Mesothelial cell of epicardium (in vitro differentiated cells): ENCODE measurements around the gene MGAT4A. TPM values are rescaled to one million over a fixed set of nuclear protein-coding genes. Genes with fewer than 3 reads are reported as not detected.

Experiments
- DNase-seq, 2 experiments: peaks; one replicate each; pipeline ENCODE4 v3.0.0; 2021; ENCODE audit warnings: low spot score in 2 of 2; ENCODE audit not compliant: unreplicated experiment in 2 of 2
- H3K27ac Mint-ChIP-seq: 2 replicates; pipeline ENCODE4 v1.8.0; 2021; ENCODE audit warnings: mixed read lengths
- H3K27me3 Mint-ChIP-seq: 2 replicates; pipeline ENCODE4 v1.8.0; 2021; ENCODE audit warnings: low read depth, mixed read lengths
- H3K36me3 Mint-ChIP-seq: 2 replicates; pipeline ENCODE4 v1.8.0; 2021; ENCODE audit warnings: mixed read lengths
- H3K4me1 Mint-ChIP-seq: 2 replicates; pipeline ENCODE4 v1.8.0; 2021; ENCODE audit warnings: mixed read lengths
- H3K4me3 Mint-ChIP-seq: 2 replicates; pipeline ENCODE4 v1.8.0; 2021; ENCODE audit warnings: mild to moderate bottlenecking, moderate library complexity, mixed read lengths
- H3K9me3 Mint-ChIP-seq: 2 replicates; pipeline ENCODE4 v1.8.0; 2021; ENCODE audit warnings: mixed read lengths
- CTCF ChIP-seq: fragments of 200-600 bp; sonication (generic); IDR thresholded peaks from one replicate; pipeline ENCODE4 v1.5.0; 2021; ENCODE audit warnings: antibody characterized with exemption; ENCODE audit not compliant: unreplicated experiment
- total RNA-seq: library from RNA; stranded (reverse); gene quantifications from 3 replicates; pipeline ENCODE4 v1.2.1, GENCODE V29; 2021

Gene MGAT4A
- total RNA-seq, 1 donor from 2014 or later: 15.0 TPM

- no peak overlapping the region for H3K27ac Mint-ChIP-seq
These were observed 12.9 kb upstream of the MGAT4A start for GRCh38 chr2:98743835-98744234.

GRCh38 chr2:98739020-98739419, 8.1 kb upstream of the MGAT4A start:
- H3K36me3 Mint-ChIP-seq: no peaks in the 10 kb centered on the region
- no peaks in the 10 kb centered on the region for H3K4me1 Mint-ChIP-seq
- H3K27me3 Mint-ChIP-seq: peaks cover 29% of the 10 kb centered on the region
- TF ChIP-seq CTCF: no peak
- no peak for DNase-seq
- H3K27ac Mint-ChIP-seq: no peak overlapping the region
- H3K4me3 Mint-ChIP-seq: no peak overlapping the region
- H3K9me3 Mint-ChIP-seq: no peaks in the 10 kb centered on the region

More at GRCh38 chr2:98743835-98744234, 12.9 kb upstream of the MGAT4A start:
- no peak for TF ChIP-seq CTCF
- DNase-seq: no peak
- Mint-ChIP-seq H3K4me1 (peaks cover 4% of the 10 kb centered on the region), H3K9me3 (no peaks in the 10 kb centered on the region), H3K27me3 (peaks cover 25% of the 10 kb centered on the region), H3K36me3 (no peaks in the 10 kb centered on the region), H3K4me3 (no peak overlapping the region)

GRCh38 chr2:98738304-98738703, 7.4 kb upstream of the MGAT4A start:
- no peak for DNase-seq
- Mint-ChIP-seq H3K36me3 (no peaks in the 10 kb centered on the region), H3K4me3 (no peak overlapping the region), H3K9me3 (no peaks in the 10 kb centered on the region), H3K4me1 (no peaks in the 10 kb centered on the region), H3K27ac (no peak overlapping the region), H3K27me3 (peaks cover 29% of the 10 kb centered on the region)
- TF ChIP-seq CTCF: no peak

GRCh38 chr2:98737848-98738247, 6.9 kb upstream of the MGAT4A start:
- no peak overlapping the region for H3K27ac Mint-ChIP-seq
- no peak for DNase-seq
- no peaks in the 10 kb centered on the region for H3K4me1 Mint-ChIP-seq
- H3K27me3 Mint-ChIP-seq: peaks cover 26% of the 10 kb centered on the region
- TF ChIP-seq CTCF: no peak
- H3K36me3 Mint-ChIP-seq: no peaks in the 10 kb centered on the region
- H3K9me3 Mint-ChIP-seq: peaks cover under 1% of the 10 kb centered on the region
- no peak overlapping the region for H3K4me3 Mint-ChIP-seq

GRCh38 chr2:98736464-98736889, 5.5 kb upstream of the MGAT4A start:
- Mint-ChIP-seq H3K27me3 (peaks cover 21% of the 10 kb centered on the region), H3K4me3 (no peak overlapping the region), H3K36me3 (no peaks in the 10 kb centered on the region), H3K4me1 (peaks cover 7% of the 10 kb centered on the region), H3K27ac (no peak overlapping the region), H3K9me3 (peaks cover 5% of the 10 kb centered on the region)
- DNase-seq: no peak
- no peak for TF ChIP-seq CTCF

GRCh38 chr2:98734823-98735260, 3.9 kb upstream of the MGAT4A start:
- Mint-ChIP-seq H3K4me1 (peaks cover 11% of the 10 kb centered on the region), H3K36me3 (no peaks in the 10 kb centered on the region), H3K27me3 (peaks cover 14% of the 10 kb centered on the region), H3K9me3 (peaks cover 5% of the 10 kb centered on the region), H3K4me3 (no peak overlapping the region), H3K27ac (no peak overlapping the region)
- TF ChIP-seq CTCF: no peak
- no peak for DNase-seq
